Stomach (tissue), 4 donors: ENCODE data around the gene BSG.

ENCODE experiments used
- POLR2A ChIP-seq, 4 donors: fragments of 450-650 bp; IDR thresholded peaks; one replicate each; pipeline ENCODE4 v1.6.1; 2016; ENCODE audit warnings: antibody characterized with exemption in 4 of 4, control low read depth in 2 of 4, mild to moderate bottlenecking in 1 of 4, moderate library complexity in 1 of 4
- TF ChIP-seq, protein P1 (sequence below), 7 experiments: fragments of 450-650 bp in 4 of 7; fragments of 200-600 bp in 3 of 7; sonication (generic) in 3 of 7; IDR thresholded peaks; one replicate each; pipeline ENCODE4 v1.5.1; 2016 to 2019; ENCODE audit warnings: antibody characterized with exemption in 7 of 7, control low read depth in 2 of 7, mild to moderate bottlenecking in 1 of 7

DNA sequence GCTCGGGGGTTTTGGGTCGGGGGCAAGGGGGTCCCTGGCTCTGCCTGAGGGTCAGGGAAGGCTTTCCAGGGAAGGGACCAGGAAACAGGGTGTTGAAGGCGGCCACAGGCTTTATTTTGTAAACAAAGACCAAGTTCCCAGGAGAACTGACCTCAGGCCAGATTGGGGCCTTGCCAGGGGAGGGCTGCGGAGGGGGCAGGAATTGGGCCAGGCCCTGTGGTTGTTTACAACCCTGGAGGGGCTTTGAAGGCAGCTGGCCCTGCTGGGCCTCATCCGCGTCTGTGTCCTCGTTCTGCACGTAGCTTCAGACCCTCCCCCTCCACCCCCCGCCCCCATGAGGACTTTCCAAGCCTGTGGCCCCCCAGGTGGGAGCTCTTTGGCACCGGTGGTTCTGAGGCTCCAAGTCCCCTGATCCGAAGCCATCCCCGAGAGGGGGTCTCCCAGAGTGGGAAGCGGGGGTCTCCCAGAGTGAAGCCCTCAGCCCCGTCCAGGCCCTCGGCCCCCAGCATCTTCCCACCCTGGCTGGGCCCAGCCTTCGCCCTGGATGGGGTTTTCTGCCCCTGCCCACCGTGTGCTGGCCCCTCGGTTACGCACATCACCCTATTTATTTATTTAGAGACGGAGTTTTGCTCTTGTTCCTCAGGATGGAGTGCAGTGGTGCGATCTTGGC lies 13.5 kb upstream of the BSG start:
- TF ChIP-seq, protein P1, sequence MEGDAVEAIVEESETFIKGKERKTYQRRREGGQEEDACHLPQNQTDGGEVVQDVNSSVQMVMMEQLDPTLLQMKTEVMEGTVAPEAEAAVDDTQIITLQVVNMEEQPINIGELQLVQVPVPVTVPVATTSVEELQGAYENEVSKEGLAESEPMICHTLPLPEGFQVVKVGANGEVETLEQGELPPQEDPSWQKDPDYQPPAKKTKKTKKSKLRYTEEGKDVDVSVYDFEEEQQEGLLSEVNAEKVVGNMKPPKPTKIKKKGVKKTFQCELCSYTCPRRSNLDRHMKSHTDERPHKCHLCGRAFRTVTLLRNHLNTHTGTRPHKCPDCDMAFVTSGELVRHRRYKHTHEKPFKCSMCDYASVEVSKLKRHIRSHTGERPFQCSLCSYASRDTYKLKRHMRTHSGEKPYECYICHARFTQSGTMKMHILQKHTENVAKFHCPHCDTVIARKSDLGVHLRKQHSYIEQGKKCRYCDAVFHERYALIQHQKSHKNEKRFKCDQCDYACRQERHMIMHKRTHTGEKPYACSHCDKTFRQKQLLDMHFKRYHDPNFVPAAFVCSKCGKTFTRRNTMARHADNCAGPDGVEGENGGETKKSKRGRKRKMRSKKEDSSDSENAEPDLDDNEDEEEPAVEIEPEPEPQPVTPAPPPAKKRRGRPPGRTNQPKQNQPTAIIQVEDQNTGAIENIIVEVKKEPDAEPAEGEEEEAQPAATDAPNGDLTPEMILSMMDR (IDR thresholded peaks at IDR 0.05): no peak
- no peak for TF ChIP-seq POLR2A (IDR thresholded peaks at IDR 0.05)
